ENCODE results near the gene PLEKHA4.

- TF ChIP-seq SIN3A (IDR thresholded peaks at IDR 0.05; ENCODE audit: borderline replicate concordance, insufficient read depth, low read length): no peak
- TF ChIP-seq POLR2AphosphoS5 (IDR thresholded peaks at IDR 0.05; ENCODE audit: low read depth, low read length): no peak
- no peak for TF ChIP-seq REST (IDR thresholded peaks at IDR 0.05; ENCODE audit: insufficient read depth in 1 of 2, low read depth in 2 of 2, low read length in 2 of 2)
Observed at GRCh38 chr19:48861313-48861712, 7.1 kb downstream of the PLEKHA4 start.

Data from PFSK-1 (cell line).